Measurements from ENCODE around the gene APCDD1L.

The APCDD1L gene

DNA sequence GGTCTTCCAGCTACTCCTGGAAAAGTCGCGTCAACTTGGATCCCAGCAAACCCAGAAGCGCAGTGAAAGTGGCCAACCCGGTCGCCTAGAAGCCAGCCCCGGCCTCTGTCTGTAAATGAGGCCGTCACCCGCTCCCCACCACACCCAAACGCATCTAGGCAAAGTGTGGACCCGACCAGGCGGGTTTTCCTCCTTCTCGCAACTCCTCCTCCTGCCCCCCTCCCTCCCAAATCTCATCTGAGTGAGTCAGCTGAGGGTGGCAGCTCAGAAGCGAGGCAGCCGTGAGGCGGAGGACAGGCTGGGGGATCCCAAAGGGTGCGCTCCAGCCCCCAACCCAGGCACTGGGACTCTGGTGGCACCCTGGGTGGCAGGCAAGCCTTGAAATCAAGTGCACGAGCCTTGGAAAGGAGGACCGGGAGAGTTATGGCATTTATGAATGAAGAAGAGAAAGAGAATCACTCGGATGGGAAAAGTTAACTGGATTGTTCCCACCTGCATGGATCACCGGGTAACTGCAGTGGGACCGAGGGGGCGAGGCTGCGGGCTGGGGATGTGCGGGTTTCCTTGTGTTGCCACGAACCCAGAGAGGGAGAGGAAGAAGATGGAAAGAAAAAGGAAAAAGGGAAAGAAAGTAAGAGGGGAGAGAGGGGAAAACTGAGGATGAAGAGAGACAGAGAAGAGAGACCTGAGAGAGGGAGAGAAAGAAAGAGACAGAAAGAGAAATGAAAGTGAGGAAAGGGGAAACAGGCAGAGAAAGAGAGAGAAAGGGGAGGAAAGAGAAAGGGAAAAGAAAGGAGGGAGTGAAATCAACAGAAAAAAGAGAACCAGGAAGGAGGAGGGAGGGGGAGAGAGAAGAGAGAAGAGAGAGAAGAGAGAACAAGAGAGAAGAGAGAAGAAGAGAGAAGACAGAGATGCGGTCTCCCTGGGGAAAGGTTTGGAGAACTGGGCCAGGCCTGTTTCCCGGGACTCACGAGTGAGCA is at the start of gene APCDD1L:
TSS of gene APCDD1L (minus strand) at position 167 of the 980 bp plus-strand sequence. CDS start 692 bp downstream, outside the sequence.
- DNase-seq = no peak

DNA sequence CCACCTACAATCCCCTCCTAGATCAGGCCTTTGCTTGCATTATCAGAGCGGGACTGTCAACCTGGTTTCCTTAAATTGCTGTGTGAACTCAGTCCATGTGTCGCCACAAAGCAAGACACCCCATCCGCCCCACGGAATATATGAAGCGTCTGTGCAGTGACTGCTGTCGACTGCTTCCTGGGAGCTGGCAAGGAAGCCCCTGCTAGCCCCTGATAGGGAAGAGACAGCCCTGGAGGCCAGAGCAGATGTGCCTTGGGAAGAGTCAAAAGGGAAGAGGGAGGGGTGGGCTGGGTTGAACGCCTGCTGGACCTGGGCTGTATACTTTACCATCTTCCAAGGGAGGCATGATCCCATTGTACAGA is 44.1 kb upstream of the APCDD1L start:
- no peak for DNase-seq

- DNase-seq = no peak
Measured at GRCh38 chr20:58558486-58559367, 43.5 kb upstream of the APCDD1L start.

- no peak for DNase-seq
Measured at GRCh38 chr20:58557733-58558342, 42.6 kb upstream of the APCDD1L start.

DNA sequence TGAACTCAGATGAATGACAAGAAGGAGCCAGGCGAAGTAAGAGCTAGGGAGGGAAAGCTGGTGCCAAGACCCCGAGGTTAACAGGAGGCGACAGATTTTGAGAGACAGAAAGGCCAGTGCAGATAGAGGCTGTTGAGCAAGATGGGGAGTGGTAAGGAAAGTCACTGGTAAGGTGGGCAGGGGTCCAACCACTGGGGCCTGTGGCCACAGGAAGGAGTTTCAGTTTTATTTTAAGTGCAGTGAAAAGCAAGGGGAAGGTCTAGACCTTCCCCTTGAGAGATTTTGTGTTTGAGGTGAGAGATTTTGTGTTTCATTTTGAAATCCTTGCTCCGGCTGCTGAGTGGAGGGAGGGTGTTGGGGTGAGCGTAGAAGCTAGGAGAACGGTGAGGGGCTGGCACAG is 41.8 kb upstream of the APCDD1L start:
- DNase-seq = no peak

GRCh38 chr20:58555078-58555765 is 40.0 kb upstream of the APCDD1L start:
- DNase-seq = no peak

DNA sequence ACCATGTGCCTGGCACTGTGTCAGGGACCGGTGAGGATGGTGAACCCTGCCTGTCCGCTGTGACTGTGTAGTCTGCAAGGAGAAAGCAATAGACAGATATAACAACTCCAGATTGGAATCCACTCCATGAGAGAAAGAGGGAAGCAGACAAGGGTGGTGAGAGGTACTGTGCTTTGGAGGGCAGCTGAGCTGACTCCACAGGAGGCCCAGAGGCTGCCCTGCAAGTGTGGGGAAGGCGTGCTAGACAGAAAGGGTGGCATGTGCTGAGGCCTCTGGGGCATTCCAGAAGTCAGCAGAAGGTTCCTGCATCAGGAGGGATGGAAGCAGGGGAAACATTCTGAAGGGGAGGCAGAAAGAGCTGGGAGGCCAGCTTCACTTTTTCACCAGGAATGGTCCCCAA is 39.3 kb upstream of the APCDD1L start:
- no peak for DNase-seq

- no peak for DNase-seq
Measured at GRCh38 chr20:58553841-58554240, 38.6 kb upstream of the APCDD1L start.

GRCh38 chr20:58553166-58553696 is 38.0 kb upstream of the APCDD1L start:
- DNase-seq = no peak

GRCh38 chr20:58552366-58552934 is 37.3 kb upstream of the APCDD1L start:
- DNase-seq = no peak

- no peak for DNase-seq
Measured at GRCh38 chr20:58551631-58552030, 36.4 kb upstream of the APCDD1L start.

DNA sequence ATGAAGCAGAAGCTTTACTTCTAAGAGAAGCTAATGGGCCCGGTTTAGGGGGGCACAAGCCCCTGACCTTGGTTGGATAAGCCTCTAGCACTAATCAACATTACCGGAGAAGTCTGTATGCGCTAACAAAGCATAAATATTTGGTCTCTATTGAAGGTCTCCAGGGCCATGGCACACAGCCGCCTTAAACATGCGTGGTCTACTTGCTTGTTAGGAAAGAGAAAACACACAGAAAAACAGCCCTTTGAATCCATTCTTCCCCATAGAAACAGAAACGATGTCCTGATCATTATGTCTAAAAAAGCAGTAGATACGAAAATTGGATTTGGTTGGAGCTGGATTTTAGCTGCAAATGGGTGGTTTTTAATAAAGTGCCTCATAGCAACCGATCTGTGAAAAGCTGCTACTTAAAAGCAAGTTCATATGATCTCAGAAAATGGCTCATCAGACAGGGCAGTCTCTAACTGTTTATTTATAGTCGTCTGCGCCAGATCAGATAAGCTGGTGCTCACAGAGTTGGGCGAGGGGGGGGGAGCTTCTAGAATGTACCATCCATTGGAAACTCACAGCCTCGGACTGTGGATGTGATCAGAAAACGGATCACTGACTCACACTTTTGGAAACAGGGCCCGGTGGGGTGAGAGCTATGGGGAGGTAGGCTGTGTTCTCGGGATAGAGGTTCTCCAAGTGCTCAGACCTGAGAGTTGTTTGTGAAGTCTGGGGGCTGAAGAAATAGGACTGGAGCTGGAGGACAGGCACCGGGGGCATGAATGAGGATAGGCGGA is 35.3 kb upstream of the APCDD1L start:
- DNase-seq = peak in 1 of 2 donors; percentile 5

GRCh38 chr20:58549231-58550209 is 34.3 kb upstream of the APCDD1L start:
- no peak for DNase-seq

DNA sequence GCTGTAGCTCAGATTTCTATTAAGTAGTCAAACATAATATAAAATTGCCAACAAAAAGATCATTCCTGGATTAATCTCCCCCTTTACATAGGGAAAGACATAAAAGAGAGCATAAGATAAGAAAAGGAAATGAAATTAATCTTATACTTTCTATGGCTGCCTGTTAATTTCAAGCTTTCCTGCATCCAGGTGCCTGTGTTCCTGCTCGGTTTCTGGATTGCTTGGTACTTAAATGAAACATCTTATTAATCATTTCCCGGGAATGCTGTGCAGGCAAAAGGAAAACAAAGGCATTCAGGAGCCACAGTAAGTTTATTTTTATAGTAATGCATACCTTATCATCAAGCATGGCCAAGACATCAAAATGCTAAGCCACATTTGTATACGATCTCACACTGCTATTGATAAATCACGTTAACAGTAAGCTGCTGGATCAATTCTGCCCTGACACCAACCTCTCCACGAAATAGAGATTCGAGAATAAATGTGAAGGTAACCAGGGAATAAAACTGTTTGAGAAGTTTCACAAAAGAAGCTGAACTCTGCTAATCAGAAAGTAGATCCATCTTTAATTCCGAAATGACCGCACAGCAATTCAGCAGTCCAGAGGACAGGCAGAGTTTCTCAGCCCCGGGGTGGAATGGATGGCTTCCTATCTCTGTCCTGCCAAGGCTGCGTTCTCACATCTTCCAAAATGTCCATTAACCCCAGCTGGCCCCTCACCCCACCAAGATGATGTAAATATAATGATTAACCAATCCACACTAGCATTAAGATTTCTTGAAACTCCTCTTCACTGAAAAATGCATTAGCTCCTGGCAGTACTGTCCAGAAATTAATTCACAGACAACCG is 32.6 kb upstream of the APCDD1L start:
- no peak for DNase-seq

DNA sequence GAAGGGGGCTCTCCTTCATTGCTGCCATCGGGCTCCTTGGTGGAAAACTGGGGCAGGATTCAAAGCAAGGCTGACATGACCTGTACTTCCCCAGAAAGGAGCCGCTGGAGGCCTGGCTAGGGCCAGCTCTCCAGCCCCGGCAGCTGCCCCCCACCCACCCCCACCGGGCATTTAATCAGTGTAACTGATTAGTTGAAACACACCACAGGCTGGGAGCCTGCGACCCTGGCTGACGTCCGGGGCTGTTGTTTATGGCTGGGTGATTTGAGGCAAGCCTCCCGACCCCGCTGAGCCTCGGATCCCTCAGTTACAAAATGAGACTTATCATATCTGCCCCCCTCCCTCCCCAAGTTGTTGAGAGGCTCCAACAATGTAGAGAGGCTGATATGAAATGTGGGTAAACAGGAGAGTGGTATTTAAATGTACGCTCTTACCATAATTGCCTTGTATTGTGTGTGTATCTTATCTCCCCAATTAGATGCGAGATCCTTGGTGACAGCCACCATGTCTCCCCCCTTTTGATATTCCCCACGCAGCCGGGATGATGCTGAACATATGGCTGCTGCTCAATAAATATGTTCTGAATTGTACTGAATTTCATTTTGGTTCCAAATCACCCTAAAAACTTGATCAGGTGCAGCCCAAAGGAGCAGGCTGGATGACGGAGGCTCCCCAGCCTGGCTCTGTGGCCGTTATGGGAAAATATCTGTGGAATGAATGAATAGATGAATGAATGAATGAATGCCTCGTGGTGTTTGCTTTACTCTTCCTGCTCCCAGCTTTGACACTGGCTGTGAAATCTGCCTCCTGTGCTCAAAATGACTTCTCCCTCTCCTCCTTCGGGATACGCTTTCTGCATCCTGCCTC is 31.8 kb upstream of the APCDD1L start:
- no peak for DNase-seq

- no peak for DNase-seq
Measured at GRCh38 chr20:58546416-58546711, 31.2 kb upstream of the APCDD1L start.

DNA sequence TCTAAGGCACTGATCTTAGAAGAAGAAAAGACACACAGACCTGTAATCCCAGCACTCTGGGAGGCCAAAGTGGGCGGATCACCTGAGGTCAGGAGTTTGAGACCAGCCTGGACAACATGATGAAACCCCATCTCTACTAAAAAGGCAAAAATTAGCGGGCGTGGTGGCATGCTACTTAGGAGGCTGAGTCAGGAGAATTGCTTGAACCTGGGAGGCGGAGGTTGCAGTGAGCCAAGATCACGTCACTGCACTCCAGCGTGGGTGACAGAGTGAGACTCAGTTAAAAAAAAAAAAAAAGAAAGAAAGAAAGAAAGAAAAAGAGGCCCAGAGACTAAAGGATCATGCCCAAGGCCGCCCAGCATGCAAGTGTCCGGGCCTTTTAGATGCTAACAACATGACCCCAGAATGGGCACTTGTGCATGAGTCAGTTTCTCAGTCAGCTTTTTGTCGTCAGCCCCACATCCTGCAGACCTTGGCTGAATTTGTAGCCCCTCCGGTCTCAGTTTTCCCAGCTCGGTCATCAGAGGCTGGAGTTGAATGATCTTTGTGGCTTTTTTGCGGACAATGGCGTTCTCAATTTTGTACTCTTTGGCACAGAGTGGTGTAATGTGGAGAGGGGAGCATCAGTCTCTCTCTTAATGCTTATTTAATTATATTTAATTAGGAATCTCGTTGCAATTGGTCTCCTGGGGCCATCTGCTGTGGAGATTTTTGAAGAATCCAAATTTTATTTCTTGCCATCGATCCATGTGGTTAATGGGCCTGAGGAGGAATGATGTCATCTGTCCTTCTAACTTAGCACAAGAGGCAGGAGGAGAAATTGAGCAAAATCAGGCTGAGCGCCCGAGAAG is 30.6 kb upstream of the APCDD1L start:
- DNase-seq = no peak
